HG02588 (cell line): ENCODE measurements around the gene WDR64.

Source experiments
- ATAC-seq: cut with Tn5 transposase; IDR thresholded peaks from one replicate; pipeline ENCODE4 v1.9.1; 2021; ENCODE audit warnings: mild to moderate bottlenecking, moderate library complexity; ENCODE audit not compliant: unreplicated experiment

WDR64 gene

DNA sequence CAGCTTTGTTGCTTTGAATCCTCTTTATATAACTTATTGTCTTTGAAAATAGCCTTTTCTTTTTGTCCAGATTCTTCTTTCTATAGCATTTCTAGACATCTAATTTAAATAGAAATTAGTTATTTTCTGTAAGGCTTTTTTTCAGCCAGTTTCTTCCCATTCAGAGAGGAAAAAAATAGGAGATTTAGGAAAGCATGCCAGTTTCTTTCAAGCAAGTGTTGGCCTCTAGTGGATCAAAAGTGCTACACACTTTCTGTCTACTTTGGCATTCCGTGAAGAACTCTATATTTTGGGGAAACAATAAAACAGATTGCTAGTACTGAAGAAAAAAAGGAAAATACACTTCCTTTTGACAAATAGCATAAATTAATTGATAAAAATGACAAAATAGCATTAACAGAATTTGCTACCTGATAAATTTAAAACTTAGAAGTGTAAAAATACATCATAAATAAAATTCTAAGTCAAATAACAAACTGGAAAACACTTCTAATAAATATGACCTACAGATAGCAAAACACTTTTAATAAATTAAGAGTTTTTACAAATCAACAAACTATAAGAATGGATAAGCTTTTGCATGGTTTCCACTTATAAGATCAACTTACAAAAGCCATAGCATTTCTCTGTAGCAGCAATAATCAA is 182.8 kb downstream of the WDR64 start:
- ATAC-seq = no peak

DNA sequence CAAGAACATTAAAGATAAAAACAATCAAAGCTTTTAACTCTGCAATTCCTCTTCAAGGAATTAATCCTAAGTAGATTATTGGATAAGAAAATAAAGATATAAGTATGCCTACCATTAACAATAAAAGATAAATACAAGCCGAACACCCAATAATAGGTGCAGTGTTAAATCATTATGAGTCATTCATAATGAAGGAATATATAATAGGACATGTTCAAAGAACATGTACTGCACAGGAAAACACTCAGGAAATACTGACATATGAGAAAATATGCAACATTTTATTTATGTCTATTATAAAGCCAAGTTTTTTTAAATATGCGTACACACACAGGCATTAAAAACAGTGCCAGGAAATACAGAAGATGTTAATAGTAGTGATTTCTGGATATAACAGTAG is 184.9 kb downstream of the WDR64 start:
- no peak for ATAC-seq

DNA sequence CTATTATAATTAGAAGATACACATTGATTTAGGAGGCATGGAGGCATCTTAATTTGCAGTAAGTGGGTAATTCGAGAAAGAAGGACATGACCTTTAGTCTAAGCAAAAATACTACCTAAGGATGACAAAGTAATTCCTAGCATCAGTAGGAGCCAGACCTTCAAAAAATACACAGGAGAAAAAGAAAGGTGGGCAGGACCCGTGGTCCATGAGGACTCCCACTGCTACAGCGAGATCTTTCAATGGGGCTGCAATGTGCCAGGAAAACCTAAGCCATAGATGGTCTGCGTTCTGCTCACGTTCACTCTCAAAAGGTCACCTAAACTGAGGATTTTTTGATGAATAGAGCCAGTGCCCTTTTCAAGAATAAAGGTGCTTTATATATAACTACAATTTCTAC is 185.3 kb downstream of the WDR64 start:
- no peak for ATAC-seq

DNA sequence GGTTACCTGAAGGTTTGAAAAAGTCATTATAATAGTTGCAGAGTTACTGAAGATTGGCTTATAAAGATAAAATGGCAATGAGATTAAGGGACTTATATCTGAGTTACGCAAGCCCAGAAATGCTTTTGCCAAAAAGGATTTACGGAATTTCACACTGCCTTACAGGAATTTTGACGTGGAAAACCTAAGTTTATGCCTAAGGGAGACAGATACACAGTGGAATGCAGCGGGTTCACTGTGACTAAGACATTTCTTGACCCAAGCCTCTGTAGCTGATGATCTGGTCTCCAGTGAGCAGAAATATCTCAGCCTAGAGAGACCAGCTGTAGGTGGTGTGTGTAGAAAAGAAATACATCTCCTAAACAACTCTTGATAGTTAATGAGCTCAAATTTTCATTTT is 185.8 kb downstream of the WDR64 start:
- ATAC-seq = no peak

DNA sequence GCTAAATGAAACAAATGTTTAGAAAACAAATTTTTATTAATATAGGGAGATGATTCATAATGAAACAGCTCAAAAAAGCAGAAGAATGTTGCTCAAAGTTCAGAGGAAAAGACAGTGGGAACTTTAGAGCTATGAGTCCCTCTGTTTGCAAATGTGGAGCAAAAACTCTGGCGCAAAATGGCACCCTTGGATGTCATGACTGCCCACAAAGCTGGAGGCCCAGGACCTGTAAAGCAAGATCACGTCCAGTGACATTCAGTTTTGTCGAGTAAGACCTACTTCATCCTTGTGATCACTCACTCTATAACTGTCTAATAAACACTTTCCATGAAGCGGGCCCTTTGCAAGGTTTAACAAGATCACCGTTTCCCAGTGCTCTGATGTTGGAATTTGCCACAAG is 186.8 kb downstream of the WDR64 start:
- ATAC-seq = no peak

DNA sequence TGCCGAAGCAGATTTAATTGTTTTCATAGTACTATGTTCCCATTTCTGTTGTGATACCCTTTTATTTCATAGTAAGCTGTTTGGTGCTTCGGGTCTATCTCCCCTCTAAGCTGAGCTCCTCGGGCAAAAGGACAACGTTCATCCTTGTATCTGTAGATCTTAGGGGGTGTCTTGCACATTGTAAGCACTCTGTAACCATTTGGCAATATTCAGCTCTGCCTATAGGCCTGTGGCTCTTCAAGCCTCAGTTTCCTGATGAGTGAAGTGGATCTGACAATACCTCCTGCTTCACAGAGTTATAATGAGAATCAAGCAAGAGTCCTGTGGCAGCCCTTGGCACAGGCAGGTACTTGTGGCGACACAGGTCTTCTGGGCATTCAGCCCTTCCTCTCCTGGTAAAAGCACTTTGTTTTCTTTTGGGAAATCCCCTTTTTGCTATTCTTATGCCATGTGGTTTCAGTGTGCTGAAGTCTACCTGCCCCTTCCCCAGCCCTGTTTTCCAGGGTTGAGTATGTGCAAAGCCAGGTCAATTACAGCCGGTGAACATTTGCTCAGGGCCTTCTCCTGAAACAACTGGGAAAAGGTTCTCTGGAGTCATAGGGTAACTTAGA is 187.4 kb downstream of the WDR64 start:
- peak; percentile 72 for ATAC-seq

DNA sequence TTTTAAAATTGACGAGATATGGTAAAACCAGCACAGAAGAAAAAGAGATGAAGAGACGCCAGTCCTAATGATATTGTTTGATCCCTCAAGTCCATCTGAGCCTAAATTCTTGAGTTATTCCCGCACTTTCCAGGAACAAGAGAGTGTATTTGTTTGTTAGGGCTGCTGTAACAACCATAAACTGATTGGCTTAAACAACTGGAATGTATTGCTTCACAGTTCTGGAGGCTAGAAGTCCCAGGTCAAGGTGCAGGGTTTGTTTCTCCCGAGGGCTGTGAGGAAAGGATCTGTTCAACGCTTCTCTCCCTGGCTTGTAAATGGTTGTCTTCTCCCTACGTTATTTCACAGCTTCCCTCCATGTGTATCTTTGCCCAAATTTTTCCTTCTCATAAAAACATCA is 188.1 kb downstream of the WDR64 start:
- no peak for ATAC-seq

DNA sequence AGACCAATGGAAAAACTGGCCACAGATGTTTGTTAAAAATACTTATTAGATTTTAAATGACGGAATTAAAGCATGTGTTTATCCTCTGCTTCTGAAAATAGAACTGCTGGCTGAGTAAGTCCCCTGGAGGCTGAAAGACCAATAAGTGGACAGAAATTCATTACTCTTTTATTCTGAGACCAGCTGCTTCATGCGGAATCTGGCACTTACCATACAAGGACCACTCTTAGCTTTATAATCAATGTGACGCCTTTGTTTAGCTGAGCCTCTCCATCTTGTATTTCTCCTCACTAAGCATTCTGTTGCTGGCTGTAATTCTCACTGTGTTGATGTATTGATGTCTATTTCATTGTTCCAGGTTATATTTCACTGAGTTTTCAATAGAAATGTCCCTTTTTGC is 189.6 kb downstream of the WDR64 start:
- ATAC-seq = no peak

DNA sequence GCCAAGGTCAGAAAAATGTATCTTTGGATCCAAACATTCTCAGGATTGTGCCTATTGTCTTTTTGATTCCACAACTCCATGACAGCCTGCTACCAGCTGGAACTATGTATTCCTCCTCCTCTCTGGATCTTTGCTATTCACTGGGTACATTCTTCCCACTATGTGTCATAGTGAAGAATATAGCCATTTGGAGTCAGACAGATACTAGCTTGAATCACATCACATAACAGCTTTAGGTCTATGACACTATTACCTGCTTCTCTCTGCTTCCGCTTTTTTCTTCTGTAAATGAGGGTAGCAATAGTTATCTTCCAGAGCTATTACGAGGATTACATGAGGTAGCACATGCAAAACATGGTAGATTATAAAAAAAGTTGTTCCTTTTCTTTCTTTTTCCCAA is 190.5 kb downstream of the WDR64 start:
- ATAC-seq = no peak

DNA sequence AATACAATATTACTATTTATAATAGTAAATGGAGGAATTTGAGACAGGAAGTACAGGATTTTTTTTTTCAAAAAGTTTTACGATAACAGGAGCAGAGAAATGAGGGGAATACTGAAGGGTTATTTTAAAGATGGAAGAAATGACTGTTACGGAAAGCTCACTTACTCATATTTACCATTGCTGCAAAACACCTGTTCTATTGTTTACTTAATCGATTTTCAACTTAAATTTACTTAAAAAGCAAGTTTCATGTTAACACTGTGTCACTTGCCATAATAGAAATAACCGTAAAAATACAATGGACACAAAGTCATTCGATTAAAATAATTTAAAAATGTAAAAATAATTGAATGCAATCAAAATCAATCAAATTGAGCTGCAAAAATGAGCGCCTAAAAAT is 192.5 kb downstream of the WDR64 start:
- ATAC-seq = no peak

DNA sequence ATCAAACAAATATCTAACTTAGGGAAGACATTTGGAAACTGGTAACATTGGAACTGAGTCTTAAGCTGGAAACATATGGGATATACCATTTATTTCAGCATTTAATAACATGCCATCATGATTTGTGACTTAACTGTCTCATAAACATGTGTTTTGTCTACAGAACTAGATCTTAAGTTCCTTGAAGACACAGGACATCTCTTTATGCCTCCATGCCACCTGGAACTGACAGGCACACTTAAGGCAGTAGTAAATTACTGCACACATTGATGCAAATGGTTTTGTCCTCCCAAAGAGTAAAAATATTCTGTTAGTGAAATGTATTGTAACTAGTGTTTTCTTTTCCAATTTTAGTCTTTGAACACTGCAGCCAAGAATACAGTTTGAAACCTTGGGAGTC is 194.3 kb downstream of the WDR64 start:
- no peak for ATAC-seq

DNA sequence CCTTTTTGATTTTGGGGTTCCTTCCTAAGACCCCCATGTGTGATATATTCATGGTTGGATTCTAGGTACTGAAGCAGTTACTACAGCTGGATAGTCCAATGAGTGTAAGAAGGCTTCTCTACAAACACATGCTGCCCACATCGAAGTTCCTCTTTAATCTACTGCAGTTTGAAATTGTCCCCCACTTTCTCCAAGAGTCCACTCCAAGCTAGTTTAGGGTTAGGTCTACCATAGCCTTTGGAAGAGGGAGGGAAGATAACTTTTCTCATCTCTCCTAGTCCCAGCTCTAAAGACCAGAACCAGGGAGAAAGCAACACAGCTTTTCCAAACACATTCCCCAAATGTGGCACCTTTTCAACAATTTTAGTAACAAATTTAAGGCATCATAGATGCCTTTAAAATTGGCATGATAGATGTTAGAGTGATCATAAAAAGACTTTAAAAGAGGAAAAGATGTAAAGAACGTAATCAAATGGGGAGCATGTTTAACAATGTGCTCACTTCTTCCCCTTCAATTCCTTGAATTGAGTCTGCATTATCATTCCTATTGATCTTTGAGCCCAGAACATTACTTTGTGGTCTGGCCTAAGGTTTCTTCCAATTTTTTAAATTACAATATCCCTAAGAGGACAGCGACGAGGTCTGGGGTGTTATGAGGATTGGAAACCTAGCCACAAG is 194.9 kb downstream of the WDR64 start:
- no peak for ATAC-seq

DNA sequence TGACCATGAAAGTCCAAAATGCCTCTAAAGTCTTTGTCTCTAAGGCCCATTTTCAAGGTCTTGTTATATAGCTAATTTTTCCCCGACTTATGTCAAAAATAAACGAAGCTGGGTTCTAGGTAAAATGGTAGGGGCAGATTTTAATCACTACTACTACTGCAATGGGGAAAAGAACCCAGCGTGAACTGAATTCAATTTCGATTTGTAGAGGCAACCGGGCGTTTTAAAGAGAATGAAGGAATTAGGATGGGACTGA is 195.4 kb downstream of the WDR64 start:
- ATAC-seq = no peak

DNA sequence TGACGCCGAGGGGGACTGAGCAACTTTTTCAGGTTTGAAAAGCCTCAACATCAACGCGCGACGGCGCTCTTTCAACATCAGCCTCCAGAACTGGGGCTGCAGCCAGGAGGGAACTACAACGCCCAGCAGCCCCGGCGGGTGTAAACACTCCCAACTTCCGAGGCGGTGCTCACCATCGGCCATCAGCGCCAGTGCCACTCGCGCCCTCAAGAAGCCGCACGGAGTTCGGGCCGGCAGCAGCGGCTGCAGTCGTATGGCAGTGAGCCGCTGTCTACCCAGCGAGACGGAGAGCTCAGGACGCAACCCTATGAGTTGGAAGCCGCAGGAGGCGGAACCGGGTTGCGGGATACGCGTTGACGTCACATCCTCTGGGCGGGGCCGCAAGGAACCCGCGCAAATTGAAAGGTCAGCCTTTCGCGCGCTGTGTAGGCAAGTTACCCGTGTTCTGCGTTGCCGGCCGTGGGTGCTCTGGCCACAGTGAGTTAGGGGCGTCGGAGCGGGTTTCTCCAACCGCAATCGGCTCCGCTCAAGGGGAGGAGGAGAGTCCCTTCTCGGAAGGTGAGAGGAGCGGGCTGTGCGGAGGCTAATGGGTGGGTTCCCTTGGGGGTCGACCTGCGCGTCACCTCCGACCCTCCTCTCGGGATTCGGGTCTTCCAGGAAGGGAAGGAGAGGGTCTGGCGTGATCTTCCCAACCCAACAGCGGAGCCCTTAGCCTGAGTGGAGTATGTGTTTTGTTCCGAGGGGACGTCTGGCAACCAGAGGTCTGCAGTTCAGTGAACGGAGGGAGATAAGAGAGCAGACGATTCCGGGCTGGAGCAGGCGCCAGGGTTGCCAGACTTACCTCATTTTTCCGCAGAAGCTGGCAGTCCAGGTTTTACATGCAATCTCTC is 196.0 kb downstream of the WDR64 start, which contains the start of gene EXO1:
EXO1 (plus strand) TSS at position 409 of the 890 bp plus-strand sequence. CDS start 2,222 bp downstream, outside the sequence.
- ATAC-seq = peak; percentile 98

DNA sequence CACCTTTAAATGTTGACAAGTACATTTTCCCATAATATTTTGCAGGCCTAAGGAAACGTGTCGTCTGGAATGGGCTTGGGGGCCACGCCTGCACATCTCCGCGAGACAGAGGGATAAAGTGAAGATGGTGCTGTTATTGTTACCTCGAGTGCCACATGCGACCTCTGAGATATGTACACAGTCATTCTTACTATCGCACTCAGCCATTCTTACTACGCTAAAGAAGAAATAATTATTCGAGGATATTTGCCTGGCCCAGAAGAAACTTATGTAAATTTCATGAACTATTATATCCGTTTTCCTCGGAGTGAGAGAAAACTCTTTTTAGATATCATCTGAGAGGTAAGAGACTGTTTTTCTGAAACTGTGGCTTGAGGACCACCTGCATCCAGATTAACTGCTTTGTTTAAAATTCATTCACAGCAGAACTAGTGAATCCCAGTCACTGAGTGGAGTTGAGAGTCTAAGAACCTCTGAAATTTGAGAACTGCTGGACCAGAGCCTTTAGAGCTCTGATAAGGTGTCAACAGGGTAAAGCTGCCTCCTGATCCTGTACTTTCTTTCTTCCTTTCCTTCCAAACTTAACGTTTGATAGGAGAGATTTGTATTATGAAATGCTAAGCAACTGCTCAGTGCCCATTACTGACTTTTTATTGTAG is 196.7 kb downstream of the WDR64 start:
- ATAC-seq = no peak

DNA sequence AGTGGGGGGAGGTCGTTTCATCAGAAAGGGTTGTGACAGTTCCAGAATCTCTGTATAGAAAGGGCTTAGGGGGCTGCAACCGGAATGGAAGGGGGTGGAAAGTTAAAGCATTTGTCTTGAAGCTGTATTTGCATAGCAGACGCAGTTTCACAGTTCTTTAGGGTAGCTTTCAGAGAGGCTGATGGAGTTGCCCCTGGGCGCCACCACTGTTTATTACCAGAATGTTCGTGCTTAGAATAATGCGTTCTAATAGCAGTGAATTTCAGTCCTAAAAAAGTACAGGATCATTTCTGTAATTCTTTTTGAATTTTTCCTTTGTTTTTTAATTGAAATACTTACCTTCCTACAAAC is 197.2 kb downstream of the WDR64 start:
- ATAC-seq = no peak
